Endothelial cell of umbilical vein (primary cell): Measurements from ENCODE around the gene PADI1. TPM values are rescaled to one million over a fixed set of nuclear protein-coding genes. Genes with fewer than 3 reads are reported as not detected.

Experiments used
- BruUV-seq: library from RNA; stranded (reverse); fragments of 400-500 nt; replicated peaks from 2 replicates; lab custom pipeline; 2021; lab: Mats Ljungman, UMichigan
- CTCF ChIA-PET: fragments of 300-600, 350-600 bp; sonication (Branson Sonifier 250); formaldehyde crosslinking; loops from one replicate; lab custom pipeline; 2021; ENCODE audit warnings: antibody characterized with exemption, inconsistent platforms; lab: Charles Lee
- POLR2A ChIA-PET: fragments of 300-600, 350-600 bp; sonication (Branson Sonifier 250); formaldehyde crosslinking; loops from one replicate; lab custom pipeline; 2021; ENCODE audit warnings: antibody characterized with exemption, inconsistent platforms; lab: Charles Lee
- DNase-seq: peaks from one replicate; pipeline ENCODE4 v3.0.0-alpha.2; 2011; ENCODE audit warnings: low read depth, low spot score
- FAIRE-seq: peaks from 2 replicates; lab custom pipeline; 2011; peaks lifted over from hg19 to GRCh38; lab: Jason Lieb, UNC
- H2AFZ ChIP-seq: 2 replicates; pipeline ENCODE4 v1.6.0; 2012; ENCODE audit warnings: low read depth, low read length, control low read depth, inconsistent platforms
- H3K27ac ChIP-seq: 2 replicates; pipeline ENCODE4 v1.5.1; 2011; ENCODE audit warnings: low read depth, mild to moderate bottlenecking, control low read depth, low read length, moderate library complexity; ENCODE audit not compliant: insufficient read depth
- H3K27me3 ChIP-seq, 2 experiments: 2 replicates each; pipeline versions ENCODE4 v1.6.0 to v1.6.1; 2011; ENCODE audit warnings: low read length in 2 of 2, mixed read lengths in 1 of 2; ENCODE audit not compliant: control insufficient read depth in 2 of 2, insufficient read depth in 2 of 2
- H3K36me3 ChIP-seq, 2 experiments: 2 replicates in 1 of 2; 3 replicates in 1 of 2; pipeline ENCODE4 v1.5.1; 2011; ENCODE audit warnings: low read length in 2 of 2, mild to moderate bottlenecking in 1 of 2, moderate library complexity in 1 of 2; ENCODE audit not compliant: control insufficient read depth in 2 of 2, insufficient read depth in 2 of 2; ENCODE audit errors: extremely low read depth in 1 of 2
- H3K4me1 ChIP-seq: 3 replicates; pipeline ENCODE4 v1.5.1; 2011; ENCODE audit warnings: mild to moderate bottlenecking, low read length; ENCODE audit not compliant: control insufficient read depth, insufficient read depth; ENCODE audit errors: extremely low read depth
- H3K4me2 ChIP-seq: 2 replicates; pipeline ENCODE4 v1.6.1; 2011; ENCODE audit warnings: low read length, control low read depth, mixed read lengths; ENCODE audit not compliant: insufficient read depth
- H3K4me3 ChIP-seq, 3 experiments: fragments of 200-600 bp in 1 of 3; sonication (generic), shearing (Covaris generic) in 1 of 3; replicated peaks in 1 of 3; 2 replicates each; pipeline ENCODE4 v1.5.1; 2011 to 2016; ENCODE audit warnings: control low read depth in 3 of 3, low read length in 3 of 3, mild to moderate bottlenecking in 2 of 3, inconsistent platforms in 1 of 3, low read depth in 1 of 3, moderate library complexity in 1 of 3; ENCODE audit not compliant: insufficient read depth in 1 of 3
- H3K79me2 ChIP-seq: 2 replicates; pipeline ENCODE4 v1.6.0; 2012; ENCODE audit warnings: low read length, inconsistent platforms; ENCODE audit not compliant: control insufficient read depth, insufficient read depth
- H3K9ac ChIP-seq: replicated peaks from 2 replicates; pipeline ENCODE3; 2011; ENCODE audit warnings: low read length, control low read depth; ENCODE audit not compliant: insufficient read depth; ENCODE audit errors: extremely low read depth
- H3K9me1 ChIP-seq: replicated peaks from 3 replicates; pipeline ENCODE4 v1.6.0; 2011; ENCODE audit warnings: mild to moderate bottlenecking, low read length; ENCODE audit not compliant: control insufficient read depth, insufficient read depth; ENCODE audit errors: extremely low read depth
- H3K9me3 ChIP-seq: replicated peaks from 2 replicates; pipeline ENCODE4 v1.5.1; 2012; ENCODE audit warnings: low read length, inconsistent platforms; ENCODE audit not compliant: control insufficient read depth, insufficient read depth
- H4K20me1 ChIP-seq: replicated peaks from 2 replicates; pipeline ENCODE3; 2011; ENCODE audit warnings: mild to moderate bottlenecking, low read length; ENCODE audit not compliant: control insufficient read depth, insufficient read depth; ENCODE audit errors: extremely low read depth
- EZH2 ChIP-seq: IDR thresholded peaks from 2 replicates; pipeline ENCODE4 v1.6.1; 2012; ENCODE audit warnings: borderline replicate concordance, low read depth, mild to moderate bottlenecking, moderate library complexity, low read length, inconsistent platforms; ENCODE audit not compliant: severe bottlenecking
- FOS ChIP-seq: IDR thresholded peaks from 2 replicates; pipeline ENCODE4 v1.6.1; 2011; ENCODE audit warnings: mild to moderate bottlenecking, low read length, moderate library complexity, borderline replicate concordance; ENCODE audit not compliant: insufficient read depth
- GATA2 ChIP-seq: IDR thresholded peaks from 2 replicates; pipeline ENCODE4 v1.7.0; 2011; ENCODE audit warnings: low read depth, mild to moderate bottlenecking, moderate library complexity, mixed read lengths, low read length; ENCODE audit not compliant: insufficient read length, insufficient read depth
- JUN ChIP-seq: IDR thresholded peaks from 2 replicates; pipeline ENCODE4 v1.6.1; 2011; ENCODE audit warnings: borderline replicate concordance, low read depth; ENCODE audit not compliant: insufficient read length, insufficient read depth
- MYC ChIP-seq: IDR thresholded peaks from one replicate; pipeline ENCODE4 v1.6.1; 2011; ENCODE audit warnings: mild to moderate bottlenecking, low read depth, low read length
- POLR2A ChIP-seq: IDR thresholded peaks from 2 replicates; pipeline ENCODE4 v1.6.1; 2012; ENCODE audit warnings: low read depth, mild to moderate bottlenecking, control low read depth, low read length
- dilution Hi-C: fragments of 300-500 bp; cut with MboI; formaldehyde crosslinking; loops from one replicate; pipeline ENCODE4 v1.15.0; 2019; ENCODE audit warnings: low sequenced_read_pairs; ENCODE audit not compliant: extremely low pct_ligation_motif_present
- intact Hi-C: fragments of 100-400 bp; cut with micrococcal nuclease; formaldehyde crosslinking; loops from one replicate; pipeline ENCODE4 v1.10.0; 2022
- polyA plus RNA-seq, 4 experiments: library from polyadenylated mRNA; depleted of rRNA in 3 of 4; stranded (reverse) in 3 of 4; unstranded in 1 of 4; fragments of >200 nt; gene quantifications; 2 replicates each; pipeline versions ENCODE4 v1.2.1 to v1.2.3, GENCODE V29; 2011 to 2012; ENCODE audit warnings: missing spikeins in 1 of 4
- total RNA-seq: library from RNA; stranded (reverse); gene quantifications from 2 replicates; pipeline ENCODE4 v1.2.3, GENCODE V29; 2021
- TF ChIP-seq, protein P1 (sequence below), 2 donors: IDR thresholded peaks; 1 replicate in 1 of 2; 2 replicates in 1 of 2; pipeline ENCODE4 v1.5.1; 2011; ENCODE audit warnings: low read length in 2 of 2, mild to moderate bottlenecking in 2 of 2, moderate library complexity in 2 of 2, control low read depth in 1 of 2, inconsistent platforms in 1 of 2, low read depth in 1 of 2; ENCODE audit not compliant: insufficient read depth in 1 of 2; ENCODE audit errors: extremely low read depth in 1 of 2
- TF ChIP-seq, protein P2 (sequence below): IDR thresholded peaks from 2 replicates; pipeline ENCODE4 v1.6.1; 2011; ENCODE audit not compliant: insufficient read depth, insufficient read length

The PADI1 gene
- total and polyA plus RNA-seq, 2 donors (not counting 3 experiments of a cell fraction or from before 2014, with no cell fraction given): 0.01 TPM; not detected in 1

DNA sequence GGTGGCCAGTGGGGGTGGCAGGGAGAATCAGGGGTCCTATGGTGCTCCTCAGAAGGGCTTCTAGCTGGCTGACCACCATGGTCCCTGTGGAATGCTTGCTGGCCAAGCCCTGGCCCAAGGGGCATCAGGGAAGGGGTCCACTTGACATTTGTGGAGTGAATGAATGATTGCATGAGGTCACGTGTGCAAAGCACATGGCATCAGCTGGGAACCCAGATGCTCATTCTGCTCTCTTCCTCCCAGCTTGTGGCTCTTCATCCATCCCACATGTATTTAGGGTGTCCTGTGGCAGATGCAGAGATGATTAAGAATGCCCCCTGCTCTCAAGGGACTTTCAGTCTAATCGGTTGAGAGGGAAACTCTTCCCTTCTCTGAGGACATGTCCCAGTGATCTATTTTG is 76.0 kb downstream of the PADI1 start:
- no peaks in the 10 kb centered on the region for H4K20me1 ChIP-seq
- no peak overlapping the region for H3K4me2 ChIP-seq
- DNase-seq (no peak), FAIRE-seq (no peak)
- H3K9ac ChIP-seq: no peak overlapping the region
- ChIA-PET CTCF (no interaction called here), POLR2A (no interaction called here)
- no peaks in the 10 kb centered on the region for H3K4me1 ChIP-seq
- no peak overlapping the region for H3K4me3 ChIP-seq
- BruUV-seq: no TSS peak
- H3K79me2 ChIP-seq: no peaks in the 10 kb centered on the region
- dilution Hi-C loops (no loop called here), intact Hi-C loops (no loop called here)
- no peaks in the 10 kb centered on the region for H3K27me3 ChIP-seq
- H3K27ac ChIP-seq: no peak overlapping the region
- H3K9me3 ChIP-seq: no peaks in the 10 kb centered on the region
- no peaks in the 10 kb centered on the region for H3K9me1 ChIP-seq
- H3K36me3 ChIP-seq: no peaks in the 10 kb centered on the region
- TF ChIP-seq EZH2 (no peak), MYC (no peak), GATA2 (no peak), JUN (no peak), FOS (no peak), POLR2A (no peak)
- TF ChIP-seq, protein P1, sequence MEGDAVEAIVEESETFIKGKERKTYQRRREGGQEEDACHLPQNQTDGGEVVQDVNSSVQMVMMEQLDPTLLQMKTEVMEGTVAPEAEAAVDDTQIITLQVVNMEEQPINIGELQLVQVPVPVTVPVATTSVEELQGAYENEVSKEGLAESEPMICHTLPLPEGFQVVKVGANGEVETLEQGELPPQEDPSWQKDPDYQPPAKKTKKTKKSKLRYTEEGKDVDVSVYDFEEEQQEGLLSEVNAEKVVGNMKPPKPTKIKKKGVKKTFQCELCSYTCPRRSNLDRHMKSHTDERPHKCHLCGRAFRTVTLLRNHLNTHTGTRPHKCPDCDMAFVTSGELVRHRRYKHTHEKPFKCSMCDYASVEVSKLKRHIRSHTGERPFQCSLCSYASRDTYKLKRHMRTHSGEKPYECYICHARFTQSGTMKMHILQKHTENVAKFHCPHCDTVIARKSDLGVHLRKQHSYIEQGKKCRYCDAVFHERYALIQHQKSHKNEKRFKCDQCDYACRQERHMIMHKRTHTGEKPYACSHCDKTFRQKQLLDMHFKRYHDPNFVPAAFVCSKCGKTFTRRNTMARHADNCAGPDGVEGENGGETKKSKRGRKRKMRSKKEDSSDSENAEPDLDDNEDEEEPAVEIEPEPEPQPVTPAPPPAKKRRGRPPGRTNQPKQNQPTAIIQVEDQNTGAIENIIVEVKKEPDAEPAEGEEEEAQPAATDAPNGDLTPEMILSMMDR (IDR thresholded peaks at IDR 0.05; ENCODE audit: extremely low read depth in 1 of 2, insufficient read depth in 1 of 2, low read depth in 1 of 2, low read length in 2 of 2): no peak
- TF ChIP-seq, protein P2, sequence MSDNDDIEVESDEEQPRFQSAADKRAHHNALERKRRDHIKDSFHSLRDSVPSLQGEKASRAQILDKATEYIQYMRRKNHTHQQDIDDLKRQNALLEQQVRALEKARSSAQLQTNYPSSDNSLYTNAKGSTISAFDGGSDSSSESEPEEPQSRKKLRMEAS: no peak
- H2AFZ ChIP-seq: no peak overlapping the region
